ENCODE measurements around the gene MAN2A2.

The MAN2A2 gene

DNA sequence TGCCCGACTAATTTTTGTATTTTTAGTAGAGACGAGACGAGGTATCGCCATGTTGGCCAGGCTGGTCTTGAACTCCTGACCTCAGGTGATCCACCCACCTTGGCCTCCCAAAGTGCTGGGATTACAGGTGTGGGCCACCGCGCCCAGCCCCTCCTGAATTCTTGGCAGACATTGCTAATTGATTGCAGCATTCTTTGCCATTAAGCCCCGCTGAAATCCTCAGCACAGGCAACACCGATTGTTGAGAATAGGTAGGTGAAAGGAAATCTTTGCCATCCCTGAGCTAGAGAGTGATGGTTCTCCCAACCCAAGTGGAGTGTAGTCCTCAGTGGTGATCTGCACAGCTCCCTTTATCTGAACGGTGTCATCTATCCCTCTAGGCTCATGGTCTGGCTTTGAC is 1.6 kb downstream of the MAN2A2 start:
- Histone ChIP-seq H2AFZ (ENCODE audit: low read depth, low read length) (no peak overlapping the region), H3K27me3 (ENCODE audit: control insufficient read depth in 1 of 2, insufficient read depth in 1 of 2, low read length in 2 of 2) (no peaks in the 10 kb centered on the region), H4K8ac (ENCODE audit: low read length) (no peak overlapping the region), H3K27ac (ENCODE audit: low read length, poor library complexity, severe bottlenecking) (no peak overlapping the region), H3K4me1 (ENCODE audit: control insufficient read depth, insufficient read depth, low read depth, low read length) (peaks cover 9% of the 10 kb centered on the region), H2BK120ac (ENCODE audit: low read depth, low read length) (no peak overlapping the region), H2BK15ac (ENCODE audit: low read depth, poor library complexity, severe bottlenecking) (no peak overlapping the region), H3K9me3 (ENCODE audit: control insufficient read depth, low read length) (no peaks in the 10 kb centered on the region), H3K14ac (ENCODE audit: low read length in 2 of 2) (no peak overlapping the region), H3K36me3 (ENCODE audit: control insufficient read depth in 1 of 2, insufficient read depth in 2 of 2, low read depth in 1 of 2, low read length in 2 of 2) (peaks cover 30 to 38% of the 10 kb centered on the region in 2 experiments), H3K9ac (ENCODE audit: low read length) (no peak overlapping the region), H3K4me3 (ENCODE audit: insufficient read depth in 1 of 2, low read depth in 1 of 2, low read length in 2 of 2) (no peak overlapping the region), H3K79me1 (replicated peaks; ENCODE audit: low read length, poor library complexity, severe bottlenecking) (peaks cover 7% of the 10 kb centered on the region), H3K4ac (ENCODE audit: low read depth in 1 of 2, low read length in 2 of 2) (no peak overlapping the region), H4K91ac (ENCODE audit: low read length) (no peak overlapping the region), H2BK12ac (ENCODE audit: low read length in 2 of 2) (no peak overlapping the region), H3K4me2 (ENCODE audit: low read length, poor library complexity, severe bottlenecking) (no peak overlapping the region), H3K23ac (ENCODE audit: low read length in 2 of 2) (no peak overlapping the region), H3K18ac (ENCODE audit: low read depth in 1 of 2, low read length in 2 of 2) (no peak overlapping the region), H2BK5ac (ENCODE audit: low read depth, low read length, poor library complexity, severe bottlenecking) (no peak overlapping the region), H2AK5ac (ENCODE audit: low read length, severe bottlenecking) (no peak overlapping the region)
- no peak for DNase-seq
- WGBS = 99% methylated on average over 9 of the region's 9 CpGs

DNA sequence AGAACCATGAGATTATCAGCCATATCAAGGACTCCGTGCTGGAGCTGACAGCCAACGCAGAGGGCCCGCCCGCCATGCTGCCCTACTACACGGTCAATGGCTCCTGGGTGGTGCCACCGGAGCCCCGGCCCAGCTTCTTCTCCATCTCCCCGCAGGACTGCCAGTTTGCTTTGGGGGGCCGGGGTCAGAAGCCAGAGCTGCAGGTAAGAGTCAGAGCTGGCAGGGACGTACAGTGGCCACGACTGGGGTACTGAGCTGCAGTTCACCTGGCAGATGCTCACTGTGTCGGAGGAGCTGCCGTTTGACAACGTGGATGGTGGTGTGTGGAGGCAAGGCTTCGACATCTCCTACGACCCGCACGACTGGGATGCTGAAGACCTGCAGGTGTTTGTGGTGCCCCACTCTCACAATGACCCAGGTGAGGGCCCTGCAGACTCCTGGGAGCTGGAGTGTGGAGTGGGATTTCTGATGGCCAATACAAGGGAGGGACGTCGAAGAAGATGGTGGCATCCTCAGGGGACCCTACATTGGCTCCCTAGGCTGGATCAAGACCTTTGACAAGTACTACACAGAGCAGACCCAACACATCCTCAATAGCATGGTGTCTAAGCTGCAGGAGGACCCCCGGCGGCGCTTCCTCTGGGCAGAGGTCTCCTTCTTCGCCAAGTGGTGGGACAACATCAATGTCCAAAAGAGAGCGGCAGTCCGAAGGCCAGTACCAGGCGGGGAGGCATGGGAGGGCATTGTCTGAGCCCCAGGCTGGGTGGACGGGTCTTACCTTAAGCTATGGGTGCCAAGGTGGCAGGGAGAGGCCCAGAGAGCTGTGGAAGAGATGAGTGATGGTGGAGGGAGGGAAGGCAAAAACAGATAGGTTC is 2.4 kb downstream of the MAN2A2 start:
- Histone ChIP-seq H4K91ac (ENCODE audit: low read length) (no peak overlapping the region), H3K9ac (ENCODE audit: low read length) (no peak overlapping the region), H3K9me3 (ENCODE audit: control insufficient read depth, low read length) (no peaks in the 10 kb centered on the region), H3K4ac (ENCODE audit: low read depth in 1 of 2, low read length in 2 of 2) (no peak overlapping the region), H3K23ac (ENCODE audit: low read length in 2 of 2) (no peak overlapping the region), H2AK5ac (ENCODE audit: low read length, severe bottlenecking) (no peak overlapping the region), H2BK15ac (ENCODE audit: low read depth, poor library complexity, severe bottlenecking) (no peak overlapping the region), H3K27ac (ENCODE audit: low read length, poor library complexity, severe bottlenecking) (no peak overlapping the region), H2BK5ac (ENCODE audit: low read depth, low read length, poor library complexity, severe bottlenecking) (no peak overlapping the region), H4K8ac (ENCODE audit: low read length) (no peak overlapping the region), H3K79me1 (replicated peaks; ENCODE audit: low read length, poor library complexity, severe bottlenecking) (peaks cover 7% of the 10 kb centered on the region), H3K36me3 (ENCODE audit: control insufficient read depth in 1 of 2, insufficient read depth in 2 of 2, low read depth in 1 of 2, low read length in 2 of 2) (peaks cover 38 to 46% of the 10 kb centered on the region in 2 experiments), H3K18ac (ENCODE audit: low read depth in 1 of 2, low read length in 2 of 2) (no peak overlapping the region), H3K27me3 (ENCODE audit: control insufficient read depth in 1 of 2, insufficient read depth in 1 of 2, low read length in 2 of 2) (no peaks in the 10 kb centered on the region), H3K4me2 (ENCODE audit: low read length, poor library complexity, severe bottlenecking) (no peak overlapping the region), H3K14ac (ENCODE audit: low read length in 2 of 2) (no peak overlapping the region), H2BK12ac (ENCODE audit: low read length in 2 of 2) (no peak overlapping the region), H2BK120ac (ENCODE audit: low read depth, low read length) (no peak overlapping the region), H3K4me1 (ENCODE audit: control insufficient read depth, insufficient read depth, low read depth, low read length) (peaks cover 9% of the 10 kb centered on the region), H3K4me3 (ENCODE audit: insufficient read depth in 1 of 2, low read depth in 1 of 2, low read length in 2 of 2) (no peak overlapping the region), H2AFZ (ENCODE audit: low read depth, low read length) (no peak overlapping the region)
- DNase-seq = no peak
- WGBS = 98% methylated on average over 28 of the region's 28 CpGs

DNA sequence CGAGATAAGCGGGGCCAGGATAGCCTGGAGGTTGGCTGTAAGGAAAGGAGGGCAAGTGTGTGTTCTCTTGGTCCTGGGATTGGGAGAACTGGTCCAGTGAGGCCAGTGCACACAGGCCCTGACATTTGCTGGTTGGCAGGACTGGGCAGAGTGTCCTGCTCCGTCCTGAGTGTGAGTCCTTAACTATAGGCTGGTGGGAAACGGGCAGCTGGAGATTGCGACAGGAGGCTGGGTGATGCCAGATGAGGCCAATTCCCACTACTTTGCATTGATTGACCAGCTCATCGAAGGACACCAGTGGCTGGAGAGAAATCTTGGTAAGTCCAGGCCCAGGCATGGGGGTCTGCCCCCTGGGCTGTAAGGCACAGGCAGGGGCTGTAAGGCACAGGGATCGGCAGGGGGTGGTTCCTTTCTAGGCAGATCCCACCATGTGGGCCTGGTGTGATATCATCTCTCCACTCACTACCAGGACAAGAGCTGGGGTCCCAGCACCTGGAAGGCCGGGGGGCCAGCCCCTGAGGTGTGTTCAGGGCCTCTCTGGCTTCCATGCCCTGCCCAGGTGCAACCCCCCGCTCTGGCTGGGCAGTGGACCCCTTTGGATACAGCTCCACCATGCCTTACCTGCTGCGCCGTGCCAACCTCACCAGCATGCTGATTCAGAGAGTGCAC is 3.2 kb downstream of the MAN2A2 start:
- WGBS = 97% methylated on average over 11 of the region's 11 CpGs
- H2BK15ac ChIP-seq (ENCODE audit: low read depth, poor library complexity, severe bottlenecking) = no peak overlapping the region
- H2BK5ac ChIP-seq (ENCODE audit: low read depth, low read length, poor library complexity, severe bottlenecking) = no peak overlapping the region
- peaks cover 9% of the 10 kb centered on the region for H3K4me1 ChIP-seq (ENCODE audit: control insufficient read depth, insufficient read depth, low read depth, low read length)
- no peak overlapping the region for H3K4me3 ChIP-seq (ENCODE audit: insufficient read depth in 1 of 2, low read depth in 1 of 2, low read length in 2 of 2)
- H3K27ac ChIP-seq (ENCODE audit: low read length, poor library complexity, severe bottlenecking) = no peak overlapping the region
- no peak overlapping the region for H2AK5ac ChIP-seq (ENCODE audit: low read length, severe bottlenecking)
- no peak overlapping the region for H3K9ac ChIP-seq (ENCODE audit: low read length)
- DNase-seq = no peak
- peaks cover 46 to 54% of the 10 kb centered on the region in 2 experiments for H3K36me3 ChIP-seq (ENCODE audit: control insufficient read depth in 1 of 2, insufficient read depth in 2 of 2, low read depth in 1 of 2, low read length in 2 of 2)
- H4K8ac ChIP-seq (ENCODE audit: low read length) = no peak overlapping the region
- H3K14ac ChIP-seq (ENCODE audit: low read length in 2 of 2) = no peak overlapping the region
- no peaks in the 10 kb centered on the region for H3K27me3 ChIP-seq (ENCODE audit: control insufficient read depth in 1 of 2, insufficient read depth in 1 of 2, low read length in 2 of 2)
- no peak overlapping the region for H4K91ac ChIP-seq (ENCODE audit: low read length)
- H2BK12ac ChIP-seq (ENCODE audit: low read length in 2 of 2) = no peak overlapping the region
- H2AFZ ChIP-seq (ENCODE audit: low read depth, low read length) = no peak overlapping the region
- no peak overlapping the region for H2BK120ac ChIP-seq (ENCODE audit: low read depth, low read length)
- H3K79me1 ChIP-seq (replicated peaks; ENCODE audit: low read length, poor library complexity, severe bottlenecking) = peaks cover 7% of the 10 kb centered on the region
- no peaks in the 10 kb centered on the region for H3K9me3 ChIP-seq (ENCODE audit: control insufficient read depth, low read length)
- no peak overlapping the region for H3K18ac ChIP-seq (ENCODE audit: low read depth in 1 of 2, low read length in 2 of 2)
- H3K23ac ChIP-seq (ENCODE audit: low read length in 2 of 2) = no peak overlapping the region
- no peak overlapping the region for H3K4me2 ChIP-seq (ENCODE audit: low read length, poor library complexity, severe bottlenecking)
- H3K4ac ChIP-seq (ENCODE audit: low read depth in 1 of 2, low read length in 2 of 2) = no peak overlapping the region

DNA sequence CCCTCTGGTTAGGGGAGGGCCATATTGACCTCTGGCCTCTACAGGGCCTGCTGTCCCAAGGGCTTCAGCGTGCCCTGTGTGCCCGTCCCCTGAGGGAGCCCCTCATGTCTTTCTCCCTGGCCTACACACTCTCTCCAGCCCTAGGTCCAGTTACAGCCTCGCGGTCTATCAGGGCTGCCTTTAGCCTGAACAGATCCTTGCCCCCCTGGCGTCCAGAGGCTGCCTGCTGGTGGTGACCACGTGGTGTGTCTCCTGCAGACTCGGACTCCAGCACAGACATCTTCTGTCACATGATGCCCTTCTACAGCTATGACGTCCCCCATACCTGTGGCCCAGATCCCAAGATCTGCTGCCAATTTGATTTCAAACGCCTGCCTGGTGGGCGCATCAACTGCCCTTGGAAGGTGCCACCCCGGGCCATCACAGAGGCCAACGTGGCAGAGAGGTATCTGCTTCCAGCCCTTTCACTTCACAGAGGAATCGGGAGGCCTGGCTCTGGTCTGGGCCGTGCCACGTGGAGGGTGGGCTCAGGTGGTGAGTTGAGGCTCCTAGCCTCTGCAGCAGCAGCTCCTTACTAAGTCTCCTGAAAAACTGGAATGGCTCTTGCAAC is 4.1 kb downstream of the MAN2A2 start:
- Histone ChIP-seq H3K9me3 (ENCODE audit: control insufficient read depth, low read length) (no peaks in the 10 kb centered on the region), H3K36me3 (ENCODE audit: control insufficient read depth in 1 of 2, insufficient read depth in 2 of 2, low read depth in 1 of 2, low read length in 2 of 2) (peaks cover 54 to 61% of the 10 kb centered on the region in 2 experiments), H3K4me2 (ENCODE audit: low read length, poor library complexity, severe bottlenecking) (no peak overlapping the region), H3K4ac (ENCODE audit: low read depth in 1 of 2, low read length in 2 of 2) (no peak overlapping the region), H2AK5ac (ENCODE audit: low read length, severe bottlenecking) (no peak overlapping the region), H2BK15ac (ENCODE audit: low read depth, poor library complexity, severe bottlenecking) (no peak overlapping the region), H2BK120ac (ENCODE audit: low read depth, low read length) (no peak overlapping the region), H2AFZ (ENCODE audit: low read depth, low read length) (no peak overlapping the region), H3K14ac (ENCODE audit: low read length in 2 of 2) (no peak overlapping the region), H3K23ac (ENCODE audit: low read length in 2 of 2) (no peak overlapping the region), H4K8ac (ENCODE audit: low read length) (no peak overlapping the region), H3K27ac (ENCODE audit: low read length, poor library complexity, severe bottlenecking) (no peak overlapping the region), H3K9ac (ENCODE audit: low read length) (peak overlapping the region; percentile 45), H3K4me1 (ENCODE audit: control insufficient read depth, insufficient read depth, low read depth, low read length) (peaks cover 8% of the 10 kb centered on the region), H3K4me3 (ENCODE audit: insufficient read depth in 1 of 2, low read depth in 1 of 2, low read length in 2 of 2) (no peak overlapping the region), H2BK12ac (ENCODE audit: low read length in 2 of 2) (no peak overlapping the region), H2BK5ac (ENCODE audit: low read depth, low read length, poor library complexity, severe bottlenecking) (no peak overlapping the region), H3K18ac (ENCODE audit: low read depth in 1 of 2, low read length in 2 of 2) (no peak overlapping the region), H3K27me3 (ENCODE audit: control insufficient read depth in 1 of 2, insufficient read depth in 1 of 2, low read length in 2 of 2) (no peaks in the 10 kb centered on the region), H3K79me1 (replicated peaks; ENCODE audit: low read length, poor library complexity, severe bottlenecking) (peaks cover 7% of the 10 kb centered on the region), H4K91ac (ENCODE audit: low read length) (no peak overlapping the region)
- WGBS = 84% methylated on average over 15 of the region's 15 CpGs
- no peak for DNase-seq

Measured in mesenchymal stem cell (in vitro differentiated cells and primary cell).